ENCODE data around the gene APBB2. TPM values are rescaled to one million over a fixed set of nuclear protein-coding genes. Genes with fewer than 3 reads are reported as not detected.

The APBB2 gene
- total and polyA plus RNA-seq, 2 donors = 20.6 to 67.8 TPM

- Histone ChIP-seq H3K27ac (ENCODE audit: low read depth) (no peak overlapping the region), H3K4me3 (ENCODE audit: low read depth, low read length) (no peak overlapping the region), H3K4me1 (ENCODE audit: insufficient read depth) (no peaks in the 10 kb centered on the region), H3K36me3 (ENCODE audit: insufficient read depth) (no peaks in the 10 kb centered on the region)
- 96% methylated on average over 12 of the region's 12 CpGs for WGBS
- DNase-seq (ENCODE audit: extremely low spot score) = no peak
Observed at GRCh38 chr4:40785727-40786126, 428.6 kb downstream of the APBB2 start.

DNA sequence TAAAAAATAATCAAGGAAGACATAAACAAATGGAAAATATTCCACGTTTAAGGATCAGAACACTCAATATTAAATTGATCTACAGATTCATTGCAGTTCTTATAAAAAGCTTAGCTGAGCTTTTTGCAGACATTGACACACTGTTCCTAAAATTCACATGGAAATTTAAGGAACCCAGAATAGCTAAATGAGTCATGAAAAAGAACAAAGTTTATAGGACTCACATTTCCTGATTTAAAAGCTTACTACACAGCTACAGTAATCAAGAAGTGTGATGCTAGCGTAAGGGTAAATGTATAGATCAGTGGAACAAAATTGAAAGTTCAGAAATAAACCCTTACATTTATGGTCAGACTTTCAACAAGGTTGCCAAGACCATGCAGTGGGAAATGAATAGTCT is 431.5 kb downstream of the APBB2 start:
- H3K4me3 ChIP-seq (ENCODE audit: low read depth, low read length) = no peak overlapping the region
- no peak for DNase-seq (ENCODE audit: extremely low spot score)
- no peaks in the 10 kb centered on the region for H3K36me3 ChIP-seq (ENCODE audit: insufficient read depth)
- no peaks in the 10 kb centered on the region for H3K4me1 ChIP-seq (ENCODE audit: insufficient read depth)
- H3K27ac ChIP-seq (ENCODE audit: low read depth) = no peak overlapping the region
- 93% methylated on average over 2 of the region's 2 CpGs for WGBS

GRCh38 chr4:40778090-40778489 is 436.3 kb downstream of the APBB2 start:
- H3K27ac ChIP-seq (ENCODE audit: low read depth) = no peak overlapping the region
- H3K4me1 ChIP-seq (ENCODE audit: insufficient read depth) = no peaks in the 10 kb centered on the region
- no peak for DNase-seq (ENCODE audit: extremely low spot score)
- H3K4me3 ChIP-seq (ENCODE audit: low read depth, low read length) = no peak overlapping the region
- WGBS = 98% methylated on average over 1 of the region's 1 CpG
- H3K36me3 ChIP-seq (ENCODE audit: insufficient read depth) = no peaks in the 10 kb centered on the region

DNA sequence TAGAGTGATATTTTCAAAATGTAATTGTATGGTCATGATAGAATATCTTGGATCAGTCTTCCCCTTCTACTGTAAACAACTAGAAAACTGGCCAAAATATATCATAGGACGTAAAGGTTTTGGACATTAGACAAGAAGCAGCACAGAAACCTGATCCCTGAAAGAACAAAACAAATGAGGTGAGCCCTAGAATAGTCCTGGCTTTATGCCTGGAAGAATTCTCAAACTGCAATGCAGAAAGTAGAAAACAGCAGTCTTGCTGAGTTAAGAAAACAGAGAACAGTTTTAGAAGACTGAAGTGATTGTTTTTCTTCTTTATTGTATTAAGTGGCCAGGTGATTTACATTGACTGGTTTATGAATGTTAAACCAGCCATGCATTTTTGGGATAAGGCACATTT is 445.1 kb downstream of the APBB2 start:
- Histone ChIP-seq H3K4me1 (ENCODE audit: insufficient read depth) (no peaks in the 10 kb centered on the region), H3K36me3 (ENCODE audit: insufficient read depth) (no peaks in the 10 kb centered on the region), H3K4me3 (ENCODE audit: low read depth, low read length) (no peak overlapping the region), H3K27ac (ENCODE audit: low read depth) (no peak overlapping the region)
- 48% methylated on average over 1 of the region's 1 CpG for WGBS
- no peak for DNase-seq (ENCODE audit: extremely low spot score)

GRCh38 chr4:40763228-40763716 is 451.1 kb downstream of the APBB2 start:
- Histone ChIP-seq H3K4me1 (ENCODE audit: insufficient read depth) (no peaks in the 10 kb centered on the region), H3K27ac (ENCODE audit: low read depth) (no peak overlapping the region), H3K4me3 (ENCODE audit: low read depth, low read length) (no peak overlapping the region), H3K36me3 (ENCODE audit: insufficient read depth) (no peaks in the 10 kb centered on the region)
- 81% methylated on average over 3 of the region's 3 CpGs for WGBS
- no peak for DNase-seq (ENCODE audit: extremely low spot score)

Small RNA genes within 50 kb of the gene (small RNA-seq; reads per million reads assigned to genes)
- gene RF00019 (not detected), gene RNA5SP160 (not detected), gene RNU6-1195P (not detected), gene RNU6-836P (not detected)

Other genes with a start within 250 kb of the APBB2 start
- 37.2 TPM for gene UCHL1, start 42.4 kb upstream of the APBB2 start, total RNA-seq
- gene UCHL1, start 42.4 kb upstream of the APBB2 start, polyA plus RNA-seq = 81.6 TPM

Data from urinary bladder (tissue), 4 donors.